ENCODE measurements around the gene GAB1.
"Not testable (repeated sequence)": the region's sequence is repeated elsewhere in the genome, so short reads cannot be mapped to it uniquely, and the experiment has no call there.

The GAB1 gene

GRCh38 chr4:143337600-143338287 is 1.1 kb downstream of the GAB1 start:
- no peak for DNase-seq (ENCODE audit: low read depth, low spot score)

- DNase-seq (ENCODE audit: low read depth, low spot score): no peak
These were observed 1.6 kb downstream of the GAB1 start for GRCh38 chr4:143338313-143338712.

- DNase-seq (ENCODE audit: low read depth, low spot score): no peak
These were observed 2.8 kb downstream of the GAB1 start for GRCh38 chr4:143339497-143339896.

- DNase-seq (ENCODE audit: low read depth, low spot score): no peak
These were observed 4.6 kb downstream of the GAB1 start for GRCh38 chr4:143341186-143341755.

GRCh38 chr4:143343276-143343831 is 6.7 kb downstream of the GAB1 start:
- DNase-seq (ENCODE audit: low read depth, low spot score): no peak

GRCh38 chr4:143344041-143344440 is 7.4 kb downstream of the GAB1 start:
- DNase-seq (ENCODE audit: low read depth, low spot score): no peak

GRCh38 chr4:143344774-143345173 is 8.1 kb downstream of the GAB1 start:
- no peak for DNase-seq (ENCODE audit: low read depth, low spot score)

- DNase-seq (ENCODE audit: low read depth, low spot score): no peak
These were observed 8.7 kb downstream of the GAB1 start for GRCh38 chr4:143345356-143345755.

GRCh38 chr4:143346206-143346605 is 9.5 kb downstream of the GAB1 start:
- no peak for DNase-seq (ENCODE audit: low read depth, low spot score)

GRCh38 chr4:143347484-143348111 is 10.9 kb downstream of the GAB1 start:
- DNase-seq (ENCODE audit: low read depth, low spot score): no peak

- DNase-seq (ENCODE audit: low read depth, low spot score): no peak
These were observed 11.8 kb downstream of the GAB1 start for GRCh38 chr4:143348233-143349077.

- not testable (repeated sequence) for DNase-seq (ENCODE audit: low read depth, low spot score)
These were observed 13.3 kb downstream of the GAB1 start for GRCh38 chr4:143349858-143350527.

GRCh38 chr4:143351149-143351691 is 14.5 kb downstream of the GAB1 start:
- DNase-seq (ENCODE audit: low read depth, low spot score): no peak

GRCh38 chr4:143351774-143352451 is 15.2 kb downstream of the GAB1 start:
- no peak for DNase-seq (ENCODE audit: low read depth, low spot score)

- DNase-seq (ENCODE audit: low read depth, low spot score): no peak
These were observed 16.0 kb downstream of the GAB1 start for GRCh38 chr4:143352720-143353119.

GRCh38 chr4:143353797-143354196 is 17.1 kb downstream of the GAB1 start:
- no peak for DNase-seq (ENCODE audit: low read depth, low spot score)

- DNase-seq (ENCODE audit: low read depth, low spot score): no peak
These were observed 18.3 kb downstream of the GAB1 start for GRCh38 chr4:143354990-143355389.

- DNase-seq (ENCODE audit: low read depth, low spot score): no peak
These were observed 19.0 kb downstream of the GAB1 start for GRCh38 chr4:143355540-143356217.

- DNase-seq (ENCODE audit: low read depth, low spot score): no peak
These were observed 19.8 kb downstream of the GAB1 start for GRCh38 chr4:143356493-143356892.

Measured in activated naive CD8-positive, alpha-beta T cell treated with anti-CD3 and anti-CD28 coated beads, Interleukin-2, amount 50 U/mL, for 16 hours (primary cell).